Activated CD8-positive, alpha-beta memory T cell treated with anti-CD3 and anti-CD28 coated beads, Interleukin-2, amount 50 U/mL, for 1 hour (primary cell): ENCODE measurements around the gene PPP2R3C.
"Not testable (repeated sequence)": the region's sequence is repeated elsewhere in the genome, so short reads cannot be mapped to it uniquely, and the experiment has no call there.

Source experiments
- DNase-seq: peaks from one replicate; pipeline ENCODE4 v3.0.0-alpha.2; 2020; ENCODE audit errors: extremely low read depth

Gene PPP2R3C

GRCh38 chr14:35052637-35053036, 69.2 kb downstream of the PPP2R3C start:
- no peak for DNase-seq

DNA sequence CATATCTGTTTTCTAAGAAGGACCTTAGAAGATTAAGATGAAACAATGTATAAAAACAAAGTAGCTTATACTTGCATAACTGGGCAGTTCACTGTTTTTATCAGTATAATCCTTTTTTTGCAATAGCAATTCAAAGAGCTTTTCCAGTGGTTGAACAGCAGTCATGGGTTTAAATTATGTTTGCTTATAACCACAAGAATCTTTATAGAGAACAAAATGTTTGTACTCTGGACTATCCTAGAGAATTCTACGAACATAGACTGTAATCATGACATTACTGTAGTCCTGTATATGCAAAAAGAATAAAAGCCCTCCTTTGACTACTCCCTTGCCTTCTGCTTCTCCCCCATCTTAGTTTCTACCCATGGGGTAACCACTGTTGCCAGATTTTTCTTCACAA, 70.0 kb downstream of the PPP2R3C start:
- DNase-seq, result no peak

DNA sequence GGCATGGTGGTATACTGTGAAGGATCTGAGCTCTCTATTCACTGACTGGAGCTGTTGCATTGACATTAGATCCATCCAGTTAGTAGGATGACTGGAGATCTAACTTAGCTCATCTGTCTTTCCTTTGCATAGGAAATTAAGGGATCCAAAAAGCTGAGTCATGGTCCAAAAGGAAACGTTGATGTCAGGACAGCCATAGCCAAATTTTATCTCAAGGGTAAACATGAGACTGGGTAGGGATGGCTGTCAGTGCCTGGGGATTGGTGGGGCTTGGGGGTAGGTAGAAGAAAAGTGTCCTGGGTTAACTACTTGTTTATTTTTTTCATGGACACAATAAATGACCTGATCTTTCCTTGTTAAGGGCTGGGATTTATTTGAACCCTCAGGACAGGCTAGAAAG, 71.1 kb downstream of the PPP2R3C start:
- no peak for DNase-seq

DNA sequence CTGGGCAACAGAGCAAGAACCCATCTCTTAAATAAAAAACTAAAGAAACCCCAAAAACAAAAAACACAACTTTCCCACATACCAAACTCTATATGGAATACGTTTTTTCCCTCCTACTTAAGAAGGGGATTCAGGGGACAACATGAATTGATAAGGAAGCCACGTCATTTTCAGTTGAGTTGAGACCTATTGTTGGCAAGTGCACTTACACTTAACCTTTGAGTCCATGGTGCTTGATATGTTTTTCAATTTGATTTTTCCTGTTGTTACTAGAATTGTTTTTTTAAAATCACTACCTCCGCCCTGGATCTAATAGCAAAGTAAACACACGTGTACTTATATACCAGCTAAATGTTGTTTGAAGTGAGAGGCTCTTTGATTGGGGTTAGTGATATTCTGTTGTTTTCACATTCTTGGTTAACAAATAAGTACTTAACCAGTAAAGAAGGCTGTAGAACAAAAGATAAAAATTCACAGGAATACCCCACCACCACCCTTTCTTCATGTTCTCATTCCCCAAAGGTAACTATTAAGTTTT, 73.7 kb downstream of the PPP2R3C start:
- DNase-seq, result no peak

DNA sequence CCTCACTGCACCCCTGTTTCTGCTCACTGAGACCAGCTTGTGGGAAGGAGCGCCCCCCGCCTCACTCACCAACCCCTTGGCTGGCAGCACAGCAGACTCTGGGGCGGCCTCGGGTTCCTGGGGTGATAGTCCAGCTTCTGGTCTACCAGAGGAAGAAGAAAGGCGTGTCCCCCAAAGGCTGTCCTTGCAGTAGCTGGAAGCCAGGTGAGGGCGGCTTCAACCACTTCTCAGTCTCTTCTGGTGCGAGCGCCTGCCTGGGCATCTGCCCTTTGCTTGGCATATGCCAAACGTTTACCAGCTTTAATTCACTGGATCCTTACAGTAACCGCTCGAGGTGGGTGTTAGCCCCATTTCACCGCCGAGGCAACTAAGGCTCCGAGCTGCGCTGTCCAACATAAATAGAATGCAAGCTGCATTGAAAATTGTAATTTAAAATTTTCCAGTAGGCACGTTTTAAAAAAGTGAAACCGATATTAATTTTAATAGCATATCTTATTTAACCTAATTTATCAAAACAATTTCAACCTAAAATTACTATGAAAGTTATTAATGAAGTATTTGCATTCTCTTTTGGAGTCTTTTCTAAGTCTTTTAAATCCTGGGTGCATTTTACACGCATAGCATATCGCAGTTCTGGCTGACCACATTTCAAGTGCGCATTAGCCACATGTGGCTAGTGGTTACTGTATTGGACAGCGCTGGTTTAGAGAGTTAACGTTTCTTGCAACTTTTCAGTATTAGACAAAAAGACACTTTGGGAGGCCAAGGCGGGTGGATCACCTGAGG, 74.8 kb downstream of the PPP2R3C start:
- no peak for DNase-seq

GRCh38 chr14:35046048-35046750, 75.6 kb downstream of the PPP2R3C start, which contains the start of gene FAM177A1:
FAM177A1 (plus strand) TSS chr14:35046272; CDS start chr14:35046464, 192 bp downstream.
- peak; percentile 99 for DNase-seq

- DNase-seq, result no peak
Observed at GRCh38 chr14:35045798-35046047, 76.1 kb downstream of the PPP2R3C start.

DNA sequence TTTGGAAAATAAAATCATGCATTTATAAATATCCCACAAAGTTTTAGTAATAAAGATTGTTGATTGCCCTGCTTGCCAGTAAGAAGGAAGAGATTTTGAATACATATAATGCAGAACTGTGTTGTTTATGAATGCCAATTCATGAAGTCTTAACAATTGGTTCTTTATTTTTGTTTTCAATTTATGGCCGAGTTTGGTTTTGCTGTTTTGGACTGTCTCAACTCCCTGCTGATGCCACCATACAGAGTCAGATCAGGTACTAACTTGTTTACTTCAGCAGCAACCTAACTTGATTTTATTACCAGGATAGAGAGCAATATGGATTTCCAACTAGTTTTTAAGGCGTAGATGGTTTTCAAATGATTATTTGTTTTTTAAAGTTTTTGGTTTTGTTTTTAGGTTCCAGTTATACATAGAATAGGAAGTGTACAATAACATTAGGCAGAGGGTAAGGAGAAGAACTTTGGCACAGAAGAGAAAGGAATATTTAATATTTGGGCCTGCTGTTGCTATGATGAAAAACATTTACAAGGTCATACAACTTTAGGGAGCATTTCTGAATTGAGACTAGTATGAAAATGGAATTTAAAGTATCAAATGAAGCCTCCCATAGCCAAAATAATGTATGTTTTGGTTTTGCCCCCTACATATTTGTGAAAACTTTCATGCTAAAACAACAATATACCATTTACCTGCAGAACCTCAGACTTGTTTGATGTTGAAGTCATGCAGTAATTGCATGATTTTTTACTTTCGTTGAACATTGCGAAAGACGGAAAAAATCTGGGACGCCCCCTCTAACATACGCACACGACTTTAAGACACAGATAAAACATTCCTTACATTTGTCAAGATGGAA, 76.6 kb downstream of the PPP2R3C start:
- no peak for DNase-seq

- DNase-seq, result no peak
Observed at GRCh38 chr14:35043046-35043445, 78.7 kb downstream of the PPP2R3C start.

- no peak for DNase-seq
Observed at GRCh38 chr14:35042632-35043031, 79.2 kb downstream of the PPP2R3C start.

DNA sequence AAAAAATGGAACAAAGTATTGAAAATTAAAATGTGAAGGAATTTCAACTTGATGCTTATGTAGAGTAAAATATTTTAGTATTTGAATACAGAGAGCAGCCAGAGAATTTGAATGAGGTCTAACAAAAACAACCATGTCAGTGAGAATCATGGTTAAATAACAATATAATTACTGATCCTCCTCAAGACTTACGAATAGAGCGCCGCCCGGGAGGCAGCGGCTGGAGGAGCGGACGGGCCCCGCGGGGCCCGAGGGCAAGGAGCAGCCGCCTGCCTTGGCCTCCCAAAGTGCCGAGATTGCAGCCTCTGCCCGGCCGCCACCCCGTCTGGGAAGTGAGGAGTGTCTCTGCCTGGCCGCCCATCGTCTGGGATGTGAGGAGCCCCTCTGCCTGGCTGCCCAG, 83.5 kb downstream of the PPP2R3C start:
- DNase-seq, result not testable (repeated sequence)
